DMS 273 treated with DMSO at 0.1 percent for 48 hours (cell line): ENCODE measurements around the gene DOCK2.

Experiments used
- DNase-seq: peaks from one replicate; lab custom pipeline; 2025; lab: John Stamatoyannopoulos, UW

Gene DOCK2

DNA sequence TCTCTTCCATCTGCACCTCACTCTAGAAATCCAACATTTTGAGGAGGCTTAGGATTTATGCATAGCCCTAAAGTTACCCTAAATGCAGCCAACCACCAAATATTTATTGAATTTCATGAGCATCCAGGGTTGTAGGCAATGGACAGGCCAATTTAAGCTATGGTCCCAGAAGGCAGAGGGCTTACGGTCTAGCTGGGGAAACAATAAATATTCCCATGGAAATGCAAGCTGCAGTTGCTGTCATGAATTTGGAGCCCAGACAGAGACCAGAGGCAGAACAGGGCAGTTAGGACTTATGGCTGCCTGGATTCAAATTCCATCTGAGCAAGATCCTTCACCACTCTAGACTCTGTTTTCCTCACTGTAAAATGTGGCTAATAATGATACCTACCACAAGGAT, 352.3 kb downstream of the DOCK2 start:
- DNase-seq, result no peak

DNA sequence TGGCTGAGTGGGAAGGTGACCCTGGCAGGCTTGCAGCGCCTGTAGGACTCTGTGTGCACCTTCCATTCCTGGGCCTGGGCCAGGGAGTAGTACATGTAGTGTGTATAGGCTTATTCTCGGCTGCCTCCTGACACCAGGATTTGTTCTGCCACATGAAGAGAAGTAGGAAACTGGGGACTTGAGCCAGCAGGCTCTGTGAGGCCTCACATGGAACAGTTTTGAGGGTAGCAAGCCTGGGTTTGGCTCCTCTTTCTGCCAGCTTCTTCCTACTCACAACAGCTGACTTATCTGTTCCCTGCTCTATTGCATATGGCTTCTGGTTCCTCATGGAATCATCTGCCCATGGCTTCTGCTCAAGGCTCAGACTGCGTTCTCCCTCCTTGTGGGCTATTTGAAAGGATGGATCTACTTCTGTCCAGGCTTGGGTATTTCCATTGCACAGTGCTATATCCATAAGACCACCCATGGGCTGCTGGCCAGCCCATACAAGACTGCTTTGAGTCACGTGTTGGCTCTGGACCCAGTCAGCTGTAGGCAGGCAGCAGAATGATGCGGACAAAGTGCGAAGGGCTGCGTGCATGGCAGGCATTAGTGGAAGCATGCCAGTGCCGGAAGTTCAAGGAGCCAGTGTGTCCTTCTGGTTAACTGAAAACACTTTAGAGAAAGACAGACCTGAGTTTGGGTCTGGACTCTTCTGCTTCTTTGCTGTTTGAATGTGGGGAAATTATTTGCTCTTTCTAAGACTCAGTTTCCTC, 354.2 kb downstream of the DOCK2 start:
- DNase-seq, result no peak

DNA sequence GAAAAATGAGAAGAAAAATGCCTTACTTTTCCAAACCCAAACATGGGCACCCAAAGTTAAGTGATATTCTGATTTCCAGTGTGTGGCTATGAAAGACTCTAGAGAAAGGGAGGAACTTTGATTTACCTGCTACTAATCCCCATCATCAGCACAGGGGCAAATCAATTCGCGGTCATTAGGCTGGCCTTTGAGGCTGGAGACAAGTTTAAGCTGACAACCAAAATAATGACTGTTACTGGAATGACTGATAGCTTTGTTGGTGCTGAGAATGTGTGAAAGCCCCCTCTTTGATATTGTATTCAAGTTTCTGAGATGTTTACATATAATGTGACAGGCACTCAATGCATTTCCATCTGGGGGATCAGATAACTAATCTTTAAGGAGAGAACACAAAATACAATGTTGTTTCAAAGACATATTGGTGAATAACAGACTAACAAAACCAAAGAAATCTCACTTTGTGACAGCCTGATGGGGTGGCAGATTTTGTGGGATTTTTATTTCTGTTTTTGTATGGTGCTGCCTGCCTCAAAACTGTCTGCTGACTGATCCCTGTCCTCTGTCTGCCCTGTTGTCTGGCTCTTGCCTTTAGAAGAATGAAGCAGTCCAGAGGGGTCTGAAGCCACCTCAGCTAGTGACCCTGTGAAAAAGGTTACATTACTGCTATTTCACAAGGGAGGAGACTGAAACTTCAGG, 355.9 kb downstream of the DOCK2 start:
- DNase-seq, result no peak

DNA sequence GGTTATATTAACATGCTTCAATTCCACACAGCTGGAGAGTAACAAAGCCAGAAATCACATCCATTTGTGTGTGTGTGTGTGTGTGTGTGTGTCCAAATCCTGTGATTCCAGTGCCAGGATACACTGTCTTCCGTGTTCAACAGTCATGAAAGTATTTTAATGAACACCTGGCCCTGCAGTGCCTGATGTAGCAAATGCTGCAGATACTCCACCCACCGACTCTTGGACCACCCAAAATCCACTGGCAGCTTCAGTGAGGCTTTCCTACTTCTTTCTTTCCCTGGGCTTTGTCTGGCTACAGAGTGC, 356.4 kb downstream of the DOCK2 start:
- no peak for DNase-seq

DNA sequence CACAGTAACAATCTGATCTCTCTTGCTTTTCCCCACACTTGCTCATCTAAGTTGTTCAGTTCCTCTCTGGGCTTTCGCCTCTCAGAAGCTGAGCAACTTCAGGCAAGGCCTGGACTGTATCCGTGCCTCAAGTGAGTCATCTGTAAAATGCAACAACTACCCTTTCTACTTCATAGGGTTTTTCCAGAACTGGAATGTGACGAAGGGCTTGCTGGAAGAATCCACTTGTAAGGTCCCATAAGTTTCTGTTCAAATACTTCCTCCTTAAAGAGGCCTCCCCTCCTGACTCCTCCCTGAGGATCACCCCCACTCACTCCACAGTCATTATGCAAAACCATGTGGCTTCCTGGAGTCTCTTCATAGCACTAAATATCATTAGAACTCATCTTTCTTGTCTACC, 360.7 kb downstream of the DOCK2 start:
- no peak for DNase-seq

DNA sequence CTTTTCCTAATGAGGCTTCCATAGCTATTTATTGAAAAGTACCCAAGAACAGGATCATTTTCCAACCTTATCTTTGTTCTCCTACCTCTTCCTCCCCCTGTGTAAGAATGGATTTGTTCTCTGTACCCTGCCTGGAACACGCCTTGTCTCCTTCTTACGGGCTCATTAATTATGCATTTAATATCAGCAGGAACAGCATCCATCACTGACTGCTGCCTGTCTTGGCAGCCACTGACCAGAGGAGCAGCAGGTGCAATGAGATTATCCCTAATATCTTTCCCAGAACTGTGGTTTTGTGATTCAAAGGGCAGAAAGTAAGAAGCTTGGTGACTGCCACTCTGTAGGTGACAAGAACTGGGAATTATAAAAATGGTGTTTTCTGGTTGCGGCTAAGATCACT, 362.5 kb downstream of the DOCK2 start:
- DNase-seq, result no peak

DNA sequence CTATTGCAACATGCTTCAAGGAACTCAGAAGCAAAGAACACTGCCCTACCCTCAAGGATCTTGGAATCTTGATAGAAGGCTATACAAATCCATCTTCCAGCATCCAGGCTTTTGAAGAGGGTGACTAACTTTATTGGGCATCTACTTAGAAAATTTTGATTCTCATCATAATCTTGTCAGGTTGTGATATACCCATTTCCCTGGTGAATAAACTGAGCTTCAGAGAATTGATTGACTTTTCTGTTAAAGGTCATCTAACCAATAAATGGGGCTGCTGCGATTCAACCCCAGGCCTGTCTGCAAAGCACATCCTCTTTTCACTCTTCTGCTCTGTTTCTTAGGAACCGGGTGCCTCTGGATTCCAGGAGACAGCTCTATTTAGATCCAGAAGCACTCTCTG, 363.1 kb downstream of the DOCK2 start:
- no peak for DNase-seq

DNA sequence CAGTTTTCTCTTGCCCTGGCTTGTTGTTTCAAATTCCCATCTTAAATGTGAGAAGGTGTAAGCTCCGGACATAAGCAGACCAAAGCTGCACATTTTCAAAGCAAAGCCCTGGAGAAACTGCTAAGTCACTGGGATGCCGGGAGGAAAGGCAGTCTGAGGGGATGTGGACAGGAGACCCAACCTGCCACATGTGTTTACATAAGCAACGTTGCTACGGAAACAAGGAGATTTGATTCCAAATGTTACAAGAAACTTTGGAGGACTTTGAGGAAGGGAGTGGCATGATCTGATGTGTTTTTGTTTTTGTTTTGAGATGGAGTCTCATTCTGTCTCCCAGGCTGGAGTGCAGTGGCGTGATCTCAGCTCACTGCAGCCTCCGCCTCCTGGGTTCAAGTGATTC, 368.9 kb downstream of the DOCK2 start:
- no peak for DNase-seq

DNA sequence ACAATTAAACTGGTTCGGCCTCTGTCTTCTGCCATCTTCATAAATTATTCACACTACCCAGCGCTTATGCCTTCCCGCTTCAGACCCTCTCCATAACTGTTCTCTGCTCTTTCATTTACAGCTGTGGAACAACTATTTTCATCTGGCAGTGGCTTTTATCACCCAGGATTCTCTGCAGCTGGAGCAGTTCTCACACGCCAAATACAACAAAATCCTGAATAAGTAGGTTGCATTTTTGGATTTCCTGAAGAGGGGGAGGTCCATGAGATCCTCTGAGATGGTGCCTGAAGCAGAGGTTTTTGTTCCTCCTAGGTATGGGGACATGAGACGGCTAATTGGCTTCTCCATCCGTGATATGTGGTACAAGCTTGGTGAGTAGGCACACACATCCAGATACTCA, 371.3 kb downstream of the DOCK2 start:
- no peak for DNase-seq

DNA sequence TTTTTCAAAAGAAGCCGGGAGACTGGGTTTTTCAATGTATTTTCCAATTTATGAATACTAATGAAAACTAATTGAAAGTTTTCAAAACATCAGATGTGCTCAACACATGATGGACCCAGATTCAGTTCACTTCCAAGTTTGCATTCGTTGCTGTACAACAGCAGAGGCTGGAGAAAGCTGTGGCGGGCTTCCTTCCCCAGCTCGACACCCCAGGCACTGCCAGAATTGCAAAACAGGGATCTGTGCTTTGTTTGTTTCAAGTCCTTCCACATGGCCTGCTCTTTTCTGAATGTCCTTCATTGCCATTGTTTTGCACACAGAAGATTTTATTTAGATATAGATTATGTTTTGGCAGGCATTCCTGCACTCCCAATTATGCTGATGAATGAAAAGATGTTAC, 373.5 kb downstream of the DOCK2 start:
- no peak for DNase-seq

DNA sequence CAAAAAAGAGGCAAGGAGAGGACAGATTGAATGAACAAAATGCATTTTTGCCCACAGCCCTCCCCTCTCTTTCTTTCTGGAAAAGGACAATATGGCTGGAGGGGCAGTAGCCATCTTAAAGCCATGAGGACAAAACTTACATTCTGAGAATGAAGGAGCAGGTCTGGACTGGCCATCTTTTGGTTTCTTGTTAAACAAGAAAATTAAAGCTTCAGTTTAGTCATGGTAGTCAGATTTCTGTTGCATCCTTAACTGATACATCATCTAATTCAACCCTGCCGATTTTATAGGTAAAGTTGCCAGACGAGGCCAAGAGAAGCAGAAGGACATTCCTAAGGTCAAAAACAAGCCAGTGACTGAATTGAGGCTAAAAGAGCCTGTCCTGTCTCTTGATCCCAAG, 374.7 kb downstream of the DOCK2 start:
- no peak for DNase-seq

DNA sequence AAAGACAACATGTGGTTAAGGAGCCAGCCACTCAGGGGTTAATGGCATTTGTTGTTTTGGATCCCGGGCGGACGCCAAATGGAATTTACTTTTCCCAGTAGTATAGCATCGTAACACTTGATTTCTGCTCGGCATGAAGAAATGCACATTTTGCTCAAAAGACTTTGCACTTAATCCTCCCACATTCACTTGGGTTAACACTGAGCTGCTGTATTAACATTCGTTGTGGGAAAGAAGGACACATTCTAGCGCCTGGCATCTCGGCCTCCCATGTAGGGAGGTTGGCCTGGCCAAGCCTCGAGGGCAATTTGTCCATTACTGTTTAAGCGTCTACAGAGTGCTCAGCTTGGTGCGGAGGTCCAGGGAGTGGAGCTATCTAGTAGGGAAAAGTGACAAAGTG, 375.5 kb downstream of the DOCK2 start:
- no peak for DNase-seq

DNA sequence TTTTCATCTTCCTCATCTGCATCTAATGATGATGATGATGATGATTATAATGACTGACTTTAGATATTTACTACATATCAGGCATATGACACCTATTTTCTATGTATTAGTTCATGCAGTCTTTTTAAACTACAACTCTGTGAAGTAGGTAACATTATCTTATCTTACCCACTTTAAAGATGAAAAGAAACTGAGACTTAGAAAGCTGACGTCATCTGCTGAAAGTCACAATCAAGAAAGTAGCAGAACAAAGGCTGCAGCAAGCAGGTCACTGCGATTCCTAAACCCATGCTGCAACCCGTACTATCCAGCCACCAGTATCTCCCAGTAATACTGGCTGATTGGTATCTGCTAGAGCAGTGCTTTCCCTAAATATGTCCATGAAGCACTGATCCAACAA, 383.3 kb downstream of the DOCK2 start:
- DNase-seq, result no peak

DNA sequence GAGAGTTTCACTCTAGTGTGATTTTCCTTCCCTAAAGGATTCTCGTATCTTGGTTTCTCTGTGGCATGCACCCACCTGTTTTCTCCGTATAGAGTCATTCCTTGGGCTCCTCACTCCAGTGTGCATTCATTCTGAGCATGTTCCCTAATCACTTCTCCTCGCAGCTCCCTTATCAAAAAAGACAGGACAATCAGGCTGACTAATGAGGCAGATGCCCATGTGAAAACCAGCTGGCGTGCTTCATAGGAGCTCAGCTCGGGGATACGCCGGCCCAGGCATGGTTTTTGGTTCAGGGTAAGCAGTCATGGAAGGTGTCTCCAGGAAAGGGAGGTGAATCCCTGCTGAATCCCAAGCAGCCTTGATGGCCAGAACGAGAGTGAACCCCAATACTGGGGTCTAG, 384.4 kb downstream of the DOCK2 start:
- DNase-seq, result no peak

DNA sequence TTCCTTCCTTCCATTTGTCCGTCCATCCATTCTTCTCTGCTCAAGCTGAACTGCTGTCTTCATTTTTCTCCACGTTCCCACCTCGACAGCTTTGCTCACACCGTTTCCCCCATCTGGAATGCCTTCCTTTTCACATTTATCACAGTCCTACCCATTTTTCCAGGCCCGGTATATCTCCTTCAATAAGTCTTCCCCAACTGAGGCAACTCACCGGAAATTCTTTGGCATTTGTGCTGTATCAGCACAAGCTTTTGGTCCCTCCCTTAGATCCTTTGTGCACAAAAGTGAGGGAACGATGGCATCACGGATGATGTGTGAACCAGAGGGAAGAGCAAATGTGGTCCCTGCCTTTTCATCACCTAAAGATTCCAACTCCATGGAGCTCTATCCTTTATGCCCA, 388.8 kb downstream of the DOCK2 start:
- no peak for DNase-seq

DNA sequence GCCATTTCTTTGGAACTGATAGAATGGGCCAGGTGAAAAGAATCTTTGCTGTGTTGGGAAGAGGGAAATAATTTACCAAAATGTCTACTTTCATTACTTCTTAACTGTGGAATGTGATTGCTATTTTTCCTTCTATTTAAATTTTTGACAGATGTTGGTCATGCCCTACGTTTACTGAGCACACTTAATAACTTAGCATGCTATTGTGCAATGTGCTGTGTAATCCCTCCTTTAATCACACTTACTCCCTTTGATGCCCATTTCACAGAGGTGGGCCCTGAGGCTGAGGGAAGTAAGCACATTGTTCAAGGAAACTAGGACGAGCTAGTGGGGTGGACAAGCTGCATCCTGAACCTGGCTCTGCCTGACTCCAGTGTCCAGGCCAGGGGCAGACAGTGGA, 391.0 kb downstream of the DOCK2 start:
- no peak for DNase-seq

DNA sequence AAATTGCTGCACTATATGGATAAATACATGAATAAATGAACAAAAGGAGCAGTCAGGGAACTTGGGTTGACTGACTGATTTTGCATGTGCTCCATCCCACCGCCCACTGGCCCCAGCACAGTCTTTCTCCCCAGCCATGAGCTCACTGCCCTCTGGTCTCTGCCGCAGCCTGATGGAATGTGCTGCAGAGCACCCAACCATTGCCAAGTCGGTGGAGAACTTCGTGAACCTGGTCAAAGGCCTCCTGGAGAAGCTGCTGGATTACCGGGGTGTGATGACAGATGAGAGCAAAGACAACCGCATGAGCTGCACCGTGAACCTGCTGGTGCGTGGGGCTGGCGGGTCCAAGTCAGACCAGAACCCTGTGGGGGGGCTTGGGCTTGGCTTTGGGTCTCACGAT, 397.2 kb downstream of the DOCK2 start:
- DNase-seq, result no peak

DNA sequence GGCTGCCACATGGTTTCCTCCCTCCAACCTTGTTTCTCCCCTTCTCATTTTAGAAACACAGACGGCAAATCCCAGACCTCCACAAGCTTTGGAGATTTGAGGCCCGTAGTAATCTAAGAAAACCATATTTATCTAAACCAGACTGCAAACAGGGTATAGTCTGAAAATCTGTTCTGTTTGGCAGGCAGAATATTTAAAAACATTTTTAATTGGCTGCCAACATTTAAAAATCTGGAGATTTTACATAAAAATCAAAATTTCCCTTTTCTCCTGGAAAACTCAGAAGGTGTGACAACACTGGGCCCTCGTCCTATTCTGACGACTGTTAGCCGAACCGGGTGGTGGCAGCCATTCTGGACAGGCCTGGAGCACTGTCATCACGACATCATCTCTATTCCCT, 401.2 kb downstream of the DOCK2 start:
- DNase-seq, result no peak

DNA sequence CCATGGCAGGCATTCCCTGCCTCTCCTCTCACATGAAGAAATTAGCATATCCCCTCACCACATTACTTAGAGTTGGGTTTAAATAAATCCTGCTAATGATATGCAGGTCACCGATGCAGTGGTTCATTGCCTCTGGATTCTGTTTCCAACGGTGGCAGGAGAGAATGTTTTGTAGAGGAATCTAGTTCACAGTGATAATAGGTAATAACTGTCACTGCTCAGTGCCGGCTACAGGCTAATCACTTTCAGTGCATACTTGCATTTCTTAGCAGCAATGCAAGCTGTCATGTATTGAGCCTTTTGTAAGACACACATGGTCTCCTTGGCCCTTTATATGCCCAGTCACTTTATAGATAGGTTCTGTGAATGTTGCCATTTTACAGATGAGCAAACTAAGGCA, 402.8 kb downstream of the DOCK2 start:
- DNase-seq, result no peak

DNA sequence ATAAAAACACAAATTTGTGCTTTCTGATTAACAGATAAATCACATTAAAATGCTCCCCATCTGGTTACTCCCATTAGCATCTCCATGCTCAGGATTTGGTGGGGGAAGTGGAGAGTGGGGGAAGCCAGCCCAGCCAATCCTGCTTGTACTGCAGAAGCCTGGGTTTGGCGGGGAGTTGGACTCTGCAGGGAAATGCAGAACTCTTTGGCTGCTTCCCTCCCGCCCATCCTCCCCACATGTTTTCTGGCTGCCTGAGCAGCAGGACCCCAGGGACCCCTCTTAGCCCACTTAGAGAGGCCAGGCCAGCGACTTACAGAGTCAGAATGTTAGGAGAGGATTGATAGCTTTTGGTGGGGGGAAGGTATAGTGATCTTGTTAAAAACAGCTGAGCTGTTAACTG, 409.2 kb downstream of the DOCK2 start:
- no peak for DNase-seq

DNA sequence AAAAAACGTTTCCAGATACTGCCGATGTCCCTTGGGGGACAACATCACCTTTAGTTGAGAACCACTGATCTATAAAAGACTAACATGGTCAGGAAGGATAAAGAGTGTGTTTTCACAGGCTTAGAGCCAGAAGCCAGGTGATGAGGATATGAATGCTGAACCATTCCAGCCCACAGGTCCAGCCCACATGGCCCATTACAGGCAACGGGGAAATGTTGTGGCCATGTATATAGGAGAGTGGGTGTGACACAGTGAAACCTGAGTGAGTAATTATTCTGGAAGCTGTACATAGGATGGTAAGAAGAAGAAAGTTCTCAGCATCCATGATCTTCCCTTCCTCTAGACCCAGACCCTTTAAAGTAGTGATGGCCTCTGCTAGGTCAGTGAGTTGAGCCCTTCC, 412.6 kb downstream of the DOCK2 start:
- no peak for DNase-seq

DNA sequence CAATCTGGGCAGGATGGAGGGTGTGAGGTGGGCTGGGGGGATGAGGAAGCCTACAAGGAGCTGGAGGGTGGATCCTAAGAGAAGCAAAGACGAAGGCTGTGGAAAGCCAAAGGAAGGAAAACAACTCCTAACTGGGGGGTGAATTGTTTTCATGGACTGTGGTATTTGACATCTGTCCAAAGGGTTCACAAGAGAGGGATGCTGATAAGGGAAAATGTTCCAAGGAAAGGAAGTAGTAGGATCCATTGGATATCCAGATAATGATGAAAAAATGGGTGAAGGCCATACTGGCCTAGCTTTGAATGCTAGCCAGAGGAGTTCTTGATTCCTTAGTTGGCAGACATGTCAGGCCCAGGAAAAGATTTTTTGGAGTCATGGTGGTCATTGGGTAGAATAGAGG, 416.8 kb downstream of the DOCK2 start:
- DNase-seq, result no peak

DNA sequence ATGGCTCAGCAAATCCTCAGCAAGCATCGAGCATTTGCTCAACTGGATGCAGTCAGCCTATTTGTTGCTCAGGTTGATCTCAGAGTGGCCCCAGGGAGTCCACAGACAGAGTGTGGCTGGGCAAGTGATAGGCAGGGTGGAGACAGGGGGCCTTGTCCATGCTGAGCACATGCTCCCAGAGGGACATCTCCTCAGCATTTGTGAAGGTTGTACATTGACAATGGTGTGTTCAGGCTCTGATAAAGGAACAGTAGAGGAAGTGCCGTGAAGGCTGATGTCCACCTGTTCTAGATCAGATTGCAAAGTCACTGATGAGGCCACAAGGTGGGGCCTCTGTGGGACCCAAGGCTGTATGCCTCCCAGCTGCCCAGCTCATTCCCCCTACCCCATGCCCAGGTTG, 418.5 kb downstream of the DOCK2 start:
- no peak for DNase-seq

DNA sequence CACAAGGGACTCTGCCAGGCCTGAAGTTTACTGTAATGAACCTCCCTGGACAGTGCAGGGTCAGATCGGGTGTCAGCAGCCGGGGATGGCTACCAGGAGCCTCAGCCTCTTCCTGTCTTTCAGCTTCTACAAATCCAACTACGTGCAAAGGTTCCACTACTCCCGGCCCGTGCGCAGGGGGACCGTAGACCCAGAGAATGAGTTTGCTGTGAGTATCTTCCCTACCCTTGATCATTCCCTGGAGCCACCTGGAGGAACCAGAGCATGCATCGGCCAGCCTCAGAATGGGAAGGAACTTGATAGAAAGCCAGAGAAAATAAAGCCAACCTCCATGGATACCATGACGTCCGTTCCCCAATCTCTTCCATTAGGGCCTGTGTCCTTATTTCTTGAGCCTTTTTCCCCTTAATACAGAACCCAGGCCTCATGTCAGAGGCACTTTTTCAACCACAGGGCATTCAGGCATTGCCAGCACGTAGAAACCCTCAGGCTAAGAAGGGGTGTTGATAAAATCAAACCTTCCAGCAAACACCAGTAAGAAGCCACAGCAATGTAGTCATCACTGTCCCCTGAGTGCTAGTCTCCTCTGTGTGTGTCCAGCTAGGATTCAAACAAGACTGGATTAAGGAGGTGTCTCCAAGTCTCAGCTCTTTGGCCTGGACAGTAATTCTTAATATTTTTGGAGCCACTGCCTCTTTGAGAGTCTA, 419.6 kb downstream of the DOCK2 start:
- DNase-seq, result no peak
